ENCODE measurements around the gene HIRA. TPM values are rescaled to one million over a fixed set of nuclear protein-coding genes. Genes with fewer than 3 reads are reported as not detected.

Gene HIRA
- polyA plus RNA-seq, 1 donor from 2014 or later: 38.1 TPM

- Histone ChIP-seq H3K36me3 (ENCODE audit: insufficient read depth, low read length) (peaks cover 6% of the 10 kb centered on the region), H3K9me3 (ENCODE audit: low read length) (no peaks in the 10 kb centered on the region)
Observed at GRCh38 chr22:19405652-19406051, 25.9 kb downstream of the HIRA start.

GRCh38 chr22:19405133-19405532, 26.4 kb downstream of the HIRA start:
- H3K9ac ChIP-seq (ENCODE audit: low read length): no peak overlapping the region
- no peaks in the 10 kb centered on the region for H4K20me1 ChIP-seq (ENCODE audit: insufficient read depth)
- no peak overlapping the region for H3K4me2 ChIP-seq (ENCODE audit: low read length)
- no peaks in the 10 kb centered on the region for H3K79me2 ChIP-seq (replicated peaks; ENCODE audit: insufficient read depth, low read length)
- H2AFZ ChIP-seq (ENCODE audit: low read depth, low read length): no peak overlapping the region
- H3K9me2 ChIP-seq (ENCODE audit: insufficient read depth, low read length): no peaks in the 10 kb centered on the region
- H3K36me3 ChIP-seq (ENCODE audit: insufficient read depth, low read length): peaks cover 6% of the 10 kb centered on the region
- H3K27me3 ChIP-seq (ENCODE audit: insufficient read depth, low read depth, low read length): no peaks in the 10 kb centered on the region
- no peak overlapping the region for H3K4me3 ChIP-seq (ENCODE audit: low read length)
- no peak overlapping the region for H3K27ac ChIP-seq (ENCODE audit: low read length)
- no peaks in the 10 kb centered on the region for H3F3A ChIP-seq (ENCODE audit: insufficient read depth, low read length, poor library complexity, severe bottlenecking)
- no peaks in the 10 kb centered on the region for H3K9me3 ChIP-seq (ENCODE audit: low read length)
- TF ChIP-seq POLR2AphosphoS5 (IDR thresholded peaks at IDR 0.05): no peak
- TF ChIP-seq RAD21 (conservative IDR thresholded peaks at IDR 0.05): no peak
- TF ChIP-seq EP300 (conservative IDR thresholded peaks at IDR 0.05; ENCODE audit: poor library complexity, severe bottlenecking): no peak
- no peak for TF ChIP-seq MXI1 (conservative IDR thresholded peaks at IDR 0.05; ENCODE audit: poor library complexity, severe bottlenecking)
- TF ChIP-seq REST (IDR thresholded peaks at IDR 0.05; ENCODE audit: borderline replicate concordance): no peak
- TF ChIP-seq SMC3 (conservative IDR thresholded peaks at IDR 0.05; ENCODE audit: poor library complexity): no peak
- no peak for TF ChIP-seq EZH2 (IDR thresholded peaks at IDR 0.05; ENCODE audit: borderline replicate concordance, insufficient read depth, low read length, poor library complexity, severe bottlenecking)
- TF ChIP-seq TAF1 (IDR thresholded peaks at IDR 0.05; ENCODE audit: low read depth): no peak

More at GRCh38 chr22:19405652-19406051, 25.9 kb downstream of the HIRA start:
- Histone ChIP-seq H3K4me3 (ENCODE audit: low read length) (no peak overlapping the region), H3K27ac (ENCODE audit: low read length) (no peak overlapping the region), H4K20me1 (ENCODE audit: insufficient read depth) (no peaks in the 10 kb centered on the region), H3K79me2 (replicated peaks; ENCODE audit: insufficient read depth, low read length) (no peaks in the 10 kb centered on the region), H3K27me3 (ENCODE audit: insufficient read depth, low read depth, low read length) (no peaks in the 10 kb centered on the region), H3K9me2 (ENCODE audit: insufficient read depth, low read length) (no peaks in the 10 kb centered on the region), H3K9ac (ENCODE audit: low read length) (no peak overlapping the region), H3F3A (ENCODE audit: insufficient read depth, low read length, poor library complexity, severe bottlenecking) (no peaks in the 10 kb centered on the region), H2AFZ (ENCODE audit: low read depth, low read length) (no peak overlapping the region), H3K4me2 (ENCODE audit: low read length) (no peak overlapping the region)
- TF ChIP-seq CTCF (IDR thresholded peaks at IDR 0.05; ENCODE audit: poor library complexity, severe bottlenecking) (no peak), TAF1 (IDR thresholded peaks at IDR 0.05; ENCODE audit: low read depth) (no peak), POLR2AphosphoS5 (IDR thresholded peaks at IDR 0.05) (no peak), EP300 (conservative IDR thresholded peaks at IDR 0.05; ENCODE audit: poor library complexity, severe bottlenecking) (no peak), EZH2 (IDR thresholded peaks at IDR 0.05; ENCODE audit: borderline replicate concordance, insufficient read depth, low read length, poor library complexity, severe bottlenecking) (no peak), MXI1 (conservative IDR thresholded peaks at IDR 0.05; ENCODE audit: poor library complexity, severe bottlenecking) (no peak), SMC3 (conservative IDR thresholded peaks at IDR 0.05; ENCODE audit: poor library complexity) (no peak), REST (IDR thresholded peaks at IDR 0.05; ENCODE audit: borderline replicate concordance) (no peak), RAD21 (conservative IDR thresholded peaks at IDR 0.05) (no peak)

Data from neural cell (in vitro differentiated cells).